A549 treated with Hydrocortisone at 1 μM for 4 hours (cell line): ENCODE data around the gene SHE. TPM values are rescaled to one million over a fixed set of nuclear protein-coding genes. Genes with fewer than 3 reads are reported as not detected.

Experiments used
- total RNA-seq: library from RNA; stranded (reverse); fragments of 200-300 nt; extraction: Qiagen RNA extraction; gene quantifications from 5 replicates; pipeline ENCODE4 v1.2.3, GENCODE V29; 2022

The SHE gene
- 0.10 to 0.20 TPM (median 0.12 TPM) in 5 replicates for total RNA-seq

DNA sequence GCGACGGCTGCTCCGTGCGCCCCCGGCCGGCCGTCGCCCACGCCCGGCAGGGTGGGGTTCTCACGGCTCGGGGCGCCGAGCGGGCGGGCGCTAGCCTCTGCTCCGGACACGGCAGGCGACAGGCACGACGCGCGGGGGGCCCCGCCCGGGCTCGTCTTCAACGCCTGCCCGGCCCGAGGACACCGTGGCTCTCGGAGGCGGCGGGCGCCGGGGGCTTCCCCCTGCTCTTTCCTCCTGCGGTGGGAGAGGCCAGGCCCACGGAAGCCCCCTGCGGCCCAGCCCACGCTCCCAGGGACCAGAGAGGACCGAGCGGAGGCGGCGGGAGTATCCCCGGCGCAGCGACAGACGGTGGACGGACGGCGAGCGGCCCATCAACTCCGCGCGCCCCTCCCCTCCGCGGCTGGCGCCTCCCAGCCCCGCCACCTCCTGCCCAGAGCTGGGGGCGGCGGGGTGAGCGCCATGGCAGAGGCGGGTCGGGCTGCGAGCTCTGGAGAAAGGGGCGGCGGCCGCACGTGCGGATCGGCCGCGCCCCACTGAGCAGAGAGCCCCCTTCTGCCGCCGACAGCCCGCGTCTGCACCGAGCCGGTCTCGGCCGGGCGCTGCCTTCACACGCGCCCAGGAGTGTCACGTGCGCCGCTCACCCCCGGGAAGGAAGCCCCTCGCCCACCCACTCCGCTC is at the start of gene SHE, which contains the start of gene TDRD10:
Gene SHE, minus strand, starts transcription at position 347 of the 678 bp plus-strand sequence. CDS start 386 bp downstream, outside the sequence.
Gene TDRD10, plus strand, starts transcription at position 154 of the 678 bp plus-strand sequence. CDS start 4,685 bp downstream, outside the sequence.

Other genes with a start within 250 kb of the SHE start
- gene HAX1, start 229.8 kb downstream of the SHE start, total RNA-seq = 91.8 to 109 TPM (median 96.5 TPM) in 5 replicates
- not detected in 5 replicates for gene AQP10, start 181.3 kb downstream of the SHE start, total RNA-seq
- 30.1 to 43.8 TPM (median 38.3 TPM) in 5 replicates for gene ATP8B2, start 176.9 kb downstream of the SHE start, total RNA-seq
- 24.3 to 30.7 TPM (median 26.2 TPM) in 5 replicates for gene IL6R, start 97.1 kb downstream of the SHE start, total RNA-seq
- 0.10 to 0.16 TPM in 2 of 5 replicates, not detected in the others for gene TDRD10, start 193 bp downstream of the SHE start, total RNA-seq
- 56.7 to 75.3 TPM (median 67.8 TPM) in 5 replicates for gene UBE2Q1, start 56.2 kb upstream of the SHE start, total RNA-seq
- gene CHRNB2, start 65.4 kb upstream of the SHE start, total RNA-seq = 0.29 to 0.54 TPM (median 0.43 TPM) in 5 replicates
- 66.9 to 92.9 TPM (median 73.2 TPM) in 5 replicates for gene ADAR, start 105.8 kb upstream of the SHE start, total RNA-seq